ENCODE measurements around the gene ADTRP.
"Not testable (repeated sequence)": the region's sequence is repeated elsewhere in the genome, so short reads cannot be mapped to it uniquely, and the experiment has no call there.

The ADTRP gene

GRCh38 chr6:11802886-11803590 lies 24.4 kb upstream of the ADTRP start:
- DNase-seq, result no peak

- not testable (repeated sequence) for DNase-seq
Measured at GRCh38 chr6:11800531-11800930, 21.9 kb upstream of the ADTRP start.

- no peak for DNase-seq
Measured at GRCh38 chr6:11798538-11798937, 19.9 kb upstream of the ADTRP start.

- DNase-seq, result no peak
Measured at GRCh38 chr6:11798096-11798495, 19.5 kb upstream of the ADTRP start.

GRCh38 chr6:11796829-11797228 lies 18.2 kb upstream of the ADTRP start:
- DNase-seq, result no peak

- DNase-seq, result no peak
Measured at GRCh38 chr6:11795403-11795802, 16.8 kb upstream of the ADTRP start.

GRCh38 chr6:11793277-11793676 lies 14.7 kb upstream of the ADTRP start:
- no peak for DNase-seq

GRCh38 chr6:11791354-11792107 lies 12.9 kb upstream of the ADTRP start:
- no peak for DNase-seq

- no peak for DNase-seq
Measured at GRCh38 chr6:11789744-11790143, 11.1 kb upstream of the ADTRP start.

- no peak for DNase-seq
Measured at GRCh38 chr6:11788043-11788442, 9.4 kb upstream of the ADTRP start.

GRCh38 chr6:11785774-11786579 lies 7.4 kb upstream of the ADTRP start:
- no peak for DNase-seq

- no peak for DNase-seq
Measured at GRCh38 chr6:11785415-11785773, 6.8 kb upstream of the ADTRP start.

- DNase-seq, result no peak
Measured at GRCh38 chr6:11784341-11784740, 5.7 kb upstream of the ADTRP start.

- no peak for DNase-seq
Measured at GRCh38 chr6:11783524-11784064, 5.0 kb upstream of the ADTRP start.

- DNase-seq, result no peak
Measured at GRCh38 chr6:11782524-11782923, 3.9 kb upstream of the ADTRP start.

GRCh38 chr6:11780097-11780428 lies 1.5 kb upstream of the ADTRP start:
- no peak for DNase-seq

- no peak for DNase-seq
Measured at GRCh38 chr6:11779329-11780096, 910 bp upstream of the ADTRP start.

GRCh38 chr6:11778036-11778435 lies 567 bp downstream of the ADTRP start:
- DNase-seq, result no peak

GRCh38 chr6:11775791-11776409 lies 2.7 kb downstream of the ADTRP start:
- no peak for DNase-seq

GRCh38 chr6:11774426-11774825 lies 4.2 kb downstream of the ADTRP start:
- DNase-seq, result no peak

GRCh38 chr6:11773581-11773980 lies 5.0 kb downstream of the ADTRP start:
- no peak for DNase-seq

- no peak for DNase-seq
Measured at GRCh38 chr6:11773013-11773412, 5.6 kb downstream of the ADTRP start.

Data from activated gamma-delta T cell (primary cell).